ENCODE measurements around the gene EDN3.

DNA sequence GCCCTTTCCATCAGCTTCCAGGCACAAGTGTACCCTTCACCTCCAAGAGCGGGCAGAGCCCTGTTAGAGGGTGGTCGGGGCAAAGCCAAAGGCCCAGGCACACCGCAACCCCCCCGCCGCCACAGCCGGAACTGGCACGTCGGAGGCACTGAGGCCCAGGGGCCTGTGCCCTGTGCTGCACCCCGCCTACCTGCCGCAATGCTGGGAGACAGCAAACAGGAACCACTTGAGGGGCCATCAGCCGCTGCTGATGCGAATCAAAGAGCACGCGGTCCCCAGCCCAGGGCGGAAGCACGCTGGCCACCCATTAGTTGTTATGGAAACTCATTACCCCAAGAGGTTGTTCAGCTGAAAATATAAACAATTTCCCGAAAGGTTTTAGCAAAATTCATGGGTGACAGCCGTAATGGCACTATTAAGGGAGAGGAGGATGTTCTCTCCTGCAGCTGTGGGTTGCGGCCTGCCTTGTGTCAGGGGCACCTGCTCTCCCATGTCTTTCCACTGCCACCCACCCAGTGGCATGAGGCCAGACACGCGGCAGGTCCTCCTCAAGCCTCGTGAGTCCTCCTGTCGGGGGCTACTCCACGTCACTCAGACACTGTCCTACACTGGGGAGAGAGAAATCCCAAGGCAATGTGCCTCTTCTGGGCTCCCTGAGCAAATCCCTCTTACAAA lies 65.3 kb downstream of the EDN3 start:
- TF ChIP-seq TAF1 (IDR thresholded peaks at IDR 0.05; ENCODE audit: low read depth, low read length) (no peak), EP300 (IDR thresholded peaks at IDR 0.05; ENCODE audit: borderline replicate concordance in 1 of 2, low read depth in 2 of 2, low read length in 2 of 2) (no peak), EZH2 (IDR thresholded peaks at IDR 0.05; ENCODE audit: low read depth, low read length, severe bottlenecking) (no peak), SP2 (IDR thresholded peaks at IDR 0.05; ENCODE audit: low read length) (no peak), RAD21 (IDR thresholded peaks at IDR 0.05 in 1 of 2, conservative IDR thresholded peaks at IDR 0.05 in 1 of 2; ENCODE audit: low read depth in 2 of 2, low read length in 2 of 2) (no peak)
- TF ChIP-seq, protein P1, sequence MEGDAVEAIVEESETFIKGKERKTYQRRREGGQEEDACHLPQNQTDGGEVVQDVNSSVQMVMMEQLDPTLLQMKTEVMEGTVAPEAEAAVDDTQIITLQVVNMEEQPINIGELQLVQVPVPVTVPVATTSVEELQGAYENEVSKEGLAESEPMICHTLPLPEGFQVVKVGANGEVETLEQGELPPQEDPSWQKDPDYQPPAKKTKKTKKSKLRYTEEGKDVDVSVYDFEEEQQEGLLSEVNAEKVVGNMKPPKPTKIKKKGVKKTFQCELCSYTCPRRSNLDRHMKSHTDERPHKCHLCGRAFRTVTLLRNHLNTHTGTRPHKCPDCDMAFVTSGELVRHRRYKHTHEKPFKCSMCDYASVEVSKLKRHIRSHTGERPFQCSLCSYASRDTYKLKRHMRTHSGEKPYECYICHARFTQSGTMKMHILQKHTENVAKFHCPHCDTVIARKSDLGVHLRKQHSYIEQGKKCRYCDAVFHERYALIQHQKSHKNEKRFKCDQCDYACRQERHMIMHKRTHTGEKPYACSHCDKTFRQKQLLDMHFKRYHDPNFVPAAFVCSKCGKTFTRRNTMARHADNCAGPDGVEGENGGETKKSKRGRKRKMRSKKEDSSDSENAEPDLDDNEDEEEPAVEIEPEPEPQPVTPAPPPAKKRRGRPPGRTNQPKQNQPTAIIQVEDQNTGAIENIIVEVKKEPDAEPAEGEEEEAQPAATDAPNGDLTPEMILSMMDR (IDR thresholded peaks at IDR 0.05; ENCODE audit: control extremely low read depth in 1 of 3, insufficient read depth in 1 of 3, low read depth in 1 of 3, low read length in 3 of 3), result no peak
- TF ChIP-seq, protein P2, sequence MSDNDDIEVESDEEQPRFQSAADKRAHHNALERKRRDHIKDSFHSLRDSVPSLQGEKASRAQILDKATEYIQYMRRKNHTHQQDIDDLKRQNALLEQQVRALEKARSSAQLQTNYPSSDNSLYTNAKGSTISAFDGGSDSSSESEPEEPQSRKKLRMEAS (IDR thresholded peaks at IDR 0.05), result no peak
